OCI-LY1 (cell line): ENCODE data around the gene EBI3.

ENCODE experiments used
- CTCF ChIP-seq: fragments of 200-600 bp; sonication (generic), shearing (Covaris generic); IDR thresholded peaks from 2 replicates; pipeline ENCODE4 v1.5.1; 2017; ENCODE audit warnings: mild to moderate bottlenecking, antibody characterized with exemption, low read length, moderate library complexity, mixed read lengths
- EZH2 ChIP-seq: fragments of 200-600 bp; sonication (generic), shearing (Covaris generic); IDR thresholded peaks from 2 replicates; pipeline ENCODE4 v1.8.0; 2017; ENCODE audit warnings: borderline replicate concordance, mixed run types, mild to moderate bottlenecking, antibody characterized with exemption, low read length, moderate library complexity, mixed read lengths

- no peak for TF ChIP-seq CTCF
- no peak for TF ChIP-seq EZH2
These were observed 1.6 kb upstream of the EBI3 start for GRCh38 chr19:4227771-4228170.
